ENCODE data around the gene PITPNC1. TPM values are rescaled to one million over a fixed set of nuclear protein-coding genes. Genes with fewer than 3 reads are reported as not detected.

Gene PITPNC1
- total and polyA plus RNA-seq, 2 donors (not counting 1 experiment from before 2014, with no cell fraction given) = 4.7 to 26.1 TPM

DNA sequence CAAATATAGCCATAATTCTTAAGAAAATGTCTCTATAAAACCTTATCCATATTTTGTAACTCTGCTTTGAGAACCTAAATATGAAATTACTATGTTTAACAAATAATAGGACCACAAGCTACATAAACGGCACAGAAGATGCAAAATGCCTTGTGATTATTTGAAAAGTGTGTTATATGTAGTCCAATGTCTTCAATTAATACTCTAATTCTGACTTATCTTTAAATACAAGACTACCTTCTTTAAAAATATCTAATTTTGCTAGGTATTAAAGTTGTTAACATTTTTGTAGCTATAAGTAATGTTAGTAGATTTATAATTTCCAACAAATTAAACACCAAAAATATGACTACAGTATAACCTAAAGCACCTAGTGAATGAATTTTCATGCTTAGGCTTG lies 27.7 kb upstream of the PITPNC1 start:
- Histone ChIP-seq H3K27ac (ENCODE audit: low read length in 2 of 2) (no peak overlapping the region), H3K9ac (ENCODE audit: low read length) (no peak overlapping the region), H3K27me3 (replicated peaks in 1 of 4; ENCODE audit: control extremely low read depth in 1 of 4, control insufficient read depth in 3 of 4, insufficient read depth in 4 of 4, low read length in 3 of 4) (no peaks in the 10 kb centered on the region), H3K79me2 (ENCODE audit: control insufficient read depth, insufficient read depth, low read length) (peaks cover 8% of the 10 kb centered on the region), H3K4me2 (replicated peaks; ENCODE audit: low read depth, low read length, poor library complexity, severe bottlenecking) (no peak overlapping the region), H2AFZ (ENCODE audit: insufficient read depth, low read depth, low read length, poor library complexity, severe bottlenecking) (no peak overlapping the region), H3K9me3 (ENCODE audit: control extremely low read depth in 1 of 3, control insufficient read depth in 2 of 3, insufficient read depth in 1 of 3, low read length in 2 of 3) (no peaks in the 10 kb centered on the region), H3K4me3 (ENCODE audit: control extremely low read depth in 1 of 5, extremely low read depth in 1 of 5, insufficient read depth in 1 of 5, low read depth in 2 of 5, low read length in 4 of 5) (no peak overlapping the region), H4K20me1 (ENCODE audit: control insufficient read depth, insufficient read depth, low read length, poor library complexity, severe bottlenecking) (peaks cover 19% of the 10 kb centered on the region), H3K36me3 (replicated peaks in 1 of 2; ENCODE audit: control extremely low read depth in 1 of 2, control insufficient read depth in 1 of 2, extremely low read depth in 1 of 2, insufficient read depth in 2 of 2, low read length in 1 of 2) (peaks cover 13 to 82% of the 10 kb centered on the region in 2 experiments), H3K4me1 (ENCODE audit: control insufficient read depth in 2 of 2, insufficient read depth in 2 of 2, low read length in 2 of 2) (no peaks in the 10 kb centered on the region)
- POLR2A ChIA-PET = no interaction called here
- intact Hi-C loops (cut with micrococcal nuclease) = no loop called here
- Mint-ChIP-seq H3K9me3 (ENCODE audit: insufficient read depth) (no peaks in the 10 kb centered on the region), H3K27ac (no peak overlapping the region), H3K27me3 (no peaks in the 10 kb centered on the region), H3K4me1 (no peaks in the 10 kb centered on the region), H3K4me3 (no peak overlapping the region)
- DNase-seq (no peak), ATAC-seq (ENCODE audit: low read depth) (no peak)
- WGBS (ENCODE audit: insufficient coverage) = no CpG with 5 or more reads among the region's 1 CpG
- CTCF ChIA-PET = no interaction called here
- TF ChIP-seq, protein P1, sequence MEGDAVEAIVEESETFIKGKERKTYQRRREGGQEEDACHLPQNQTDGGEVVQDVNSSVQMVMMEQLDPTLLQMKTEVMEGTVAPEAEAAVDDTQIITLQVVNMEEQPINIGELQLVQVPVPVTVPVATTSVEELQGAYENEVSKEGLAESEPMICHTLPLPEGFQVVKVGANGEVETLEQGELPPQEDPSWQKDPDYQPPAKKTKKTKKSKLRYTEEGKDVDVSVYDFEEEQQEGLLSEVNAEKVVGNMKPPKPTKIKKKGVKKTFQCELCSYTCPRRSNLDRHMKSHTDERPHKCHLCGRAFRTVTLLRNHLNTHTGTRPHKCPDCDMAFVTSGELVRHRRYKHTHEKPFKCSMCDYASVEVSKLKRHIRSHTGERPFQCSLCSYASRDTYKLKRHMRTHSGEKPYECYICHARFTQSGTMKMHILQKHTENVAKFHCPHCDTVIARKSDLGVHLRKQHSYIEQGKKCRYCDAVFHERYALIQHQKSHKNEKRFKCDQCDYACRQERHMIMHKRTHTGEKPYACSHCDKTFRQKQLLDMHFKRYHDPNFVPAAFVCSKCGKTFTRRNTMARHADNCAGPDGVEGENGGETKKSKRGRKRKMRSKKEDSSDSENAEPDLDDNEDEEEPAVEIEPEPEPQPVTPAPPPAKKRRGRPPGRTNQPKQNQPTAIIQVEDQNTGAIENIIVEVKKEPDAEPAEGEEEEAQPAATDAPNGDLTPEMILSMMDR (IDR thresholded peaks at IDR 0.05) = no peak
- no peak for TF ChIP-seq EZH2 (IDR thresholded peaks at IDR 0.05; ENCODE audit: borderline replicate concordance, insufficient read depth, low read depth, low read length, poor library complexity, severe bottlenecking)

DNA sequence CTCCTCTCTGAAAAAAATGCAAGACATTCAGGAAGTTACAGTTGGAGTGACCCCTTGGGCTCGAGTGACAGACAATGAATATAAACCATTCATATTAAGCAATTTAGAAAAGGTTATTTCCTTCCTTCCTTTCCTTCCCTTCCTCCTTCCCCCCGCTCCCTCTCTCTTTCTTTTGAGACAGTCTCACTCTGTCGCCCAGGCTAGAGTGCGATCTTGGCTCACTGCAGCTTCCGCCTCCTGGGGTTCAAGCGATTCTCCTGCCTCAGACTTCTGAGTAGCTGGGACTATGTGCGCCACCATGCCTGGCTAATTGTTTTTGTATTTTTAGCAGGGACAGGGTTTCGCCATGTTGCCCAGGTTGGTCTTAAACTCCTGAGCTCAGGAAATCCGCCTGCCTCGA lies 23.9 kb upstream of the PITPNC1 start:
- intact Hi-C loops (cut with micrococcal nuclease) = no loop called here
- H3K4me3 Mint-ChIP-seq = no peak overlapping the region
- no peak overlapping the region for H3K27ac Mint-ChIP-seq
- peaks cover 10 to 80% of the 10 kb centered on the region in 2 experiments for H3K36me3 ChIP-seq (replicated peaks in 1 of 2; ENCODE audit: control extremely low read depth in 1 of 2, control insufficient read depth in 1 of 2, extremely low read depth in 1 of 2, insufficient read depth in 2 of 2, low read length in 1 of 2)
- H3K27ac ChIP-seq (ENCODE audit: low read length in 2 of 2) = no peak overlapping the region
- H3K4me3 ChIP-seq (ENCODE audit: control extremely low read depth in 1 of 5, extremely low read depth in 1 of 5, insufficient read depth in 1 of 5, low read depth in 2 of 5, low read length in 4 of 5) = no peak overlapping the region
- CTCF ChIA-PET = interaction anchor here (0.7 to 3.0 kb wide), 2 partner anchors 21 to 122 kb away, joined by 4 to 9 read pairs; no protein-coding TSS in a partner anchor
- WGBS (ENCODE audit: insufficient coverage) = 96% methylated on average over 6 of the region's 10 CpGs
- H3K4me1 ChIP-seq (ENCODE audit: control insufficient read depth in 2 of 2, insufficient read depth in 2 of 2, low read length in 2 of 2) = no peaks in the 10 kb centered on the region
- H3K27me3 ChIP-seq (replicated peaks in 1 of 4; ENCODE audit: control extremely low read depth in 1 of 4, control insufficient read depth in 3 of 4, insufficient read depth in 4 of 4, low read length in 3 of 4) = no peaks in the 10 kb centered on the region
- ATAC-seq (ENCODE audit: low read depth) = no peak
- POLR2A ChIA-PET = no interaction called here
- H3K9ac ChIP-seq (ENCODE audit: low read length) = no peak overlapping the region
- H2AFZ ChIP-seq (ENCODE audit: insufficient read depth, low read depth, low read length, poor library complexity, severe bottlenecking) = no peak overlapping the region
- no peak overlapping the region for H3K4me2 ChIP-seq (replicated peaks; ENCODE audit: low read depth, low read length, poor library complexity, severe bottlenecking)
- H4K20me1 ChIP-seq (ENCODE audit: control insufficient read depth, insufficient read depth, low read length, poor library complexity, severe bottlenecking) = peaks cover 26% of the 10 kb centered on the region
- H3K79me2 ChIP-seq (ENCODE audit: control insufficient read depth, insufficient read depth, low read length) = peaks cover 39% of the 10 kb centered on the region
- H3K9me3 ChIP-seq (ENCODE audit: control extremely low read depth in 1 of 3, control insufficient read depth in 2 of 3, insufficient read depth in 1 of 3, low read length in 2 of 3) = no peaks in the 10 kb centered on the region
- DNase-seq = no peak
- H3K4me1 Mint-ChIP-seq = peaks cover 2% of the 10 kb centered on the region
- H3K27me3 Mint-ChIP-seq = no peaks in the 10 kb centered on the region
- no peak for TF ChIP-seq EZH2 (IDR thresholded peaks at IDR 0.05; ENCODE audit: borderline replicate concordance, insufficient read depth, low read depth, low read length, poor library complexity, severe bottlenecking)
- TF ChIP-seq, protein P1 (IDR thresholded peaks at IDR 0.05) = no peak
- H3K9me3 Mint-ChIP-seq (ENCODE audit: insufficient read depth) = no peaks in the 10 kb centered on the region
